Panc1 (cell line): ENCODE measurements around the gene MOGAT3. TPM values are rescaled to one million over a fixed set of nuclear protein-coding genes. Genes with fewer than 3 reads are reported as not detected.
A peak's percentile ranks its signal among the peaks of the same experiment; 100 is the strongest.

Experiments used
- ATAC-seq: fragments of 200-7000 bp; cut with Tn5 transposase; 2 replicates; pipeline ENCODE4 v1.9.1; 2020; ENCODE audit warnings: mild to moderate bottlenecking, moderate library complexity
- BruUV-seq: library from RNA; stranded (reverse); fragments of 400-500 nt; replicated peaks from 2 replicates; lab custom pipeline; 2021; lab: Mats Ljungman, UMichigan
- CTCF ChIA-PET: fragments of 300-600 bp; sonication (Branson Sonifier 250); formaldehyde crosslinking; loops from one replicate; lab custom pipeline; 2022; ENCODE audit warnings: antibody characterized with exemption; lab: Charles Lee
- POLR2A ChIA-PET: fragments of 300-600 bp; sonication (Branson Sonifier 250); formaldehyde crosslinking; loops from one replicate; lab custom pipeline; 2022; ENCODE audit warnings: antibody characterized with exemption; lab: Charles Lee
- DNase-seq: peaks from one replicate; pipeline ENCODE4 v3.0.0-alpha.2; 2010; ENCODE audit warnings: low read depth, low spot score
- H3K27ac ChIP-seq: 2 replicates; pipeline ENCODE4 v1.5.1; 2011; ENCODE audit warnings: mild to moderate bottlenecking, low read length, inconsistent platforms
- H3K27me3 ChIP-seq: fragments of 200-500 bp; sonication (Bioruptor generic); 2 replicates; pipeline ENCODE4 v1.6.0; 2014; ENCODE audit warnings: low read length, inconsistent platforms; ENCODE audit not compliant: control insufficient read depth, insufficient read depth
- H3K36me3 ChIP-seq: fragments of 200-500 bp; sonication (Bioruptor generic); 2 replicates; pipeline ENCODE4 v1.5.1; 2014; ENCODE audit warnings: inconsistent platforms, mild to moderate bottlenecking, low read length, moderate library complexity; ENCODE audit not compliant: control insufficient read depth, insufficient read depth
- H3K4me1 ChIP-seq: 2 replicates; pipeline ENCODE4 v1.5.1; 2011; ENCODE audit warnings: inconsistent platforms, mild to moderate bottlenecking, low read length, moderate library complexity; ENCODE audit not compliant: control insufficient read depth, insufficient read depth
- H3K4me3 ChIP-seq, 2 experiments: 2 replicates each; pipeline ENCODE4 v1.5.1; 2011 to 2012; ENCODE audit warnings: low read depth in 2 of 2, low read length in 2 of 2, mild to moderate bottlenecking in 2 of 2, inconsistent platforms in 1 of 2, moderate library complexity in 1 of 2
- H3K9me3 ChIP-seq: fragments of 200-500 bp; sonication (Bioruptor generic); 2 replicates; pipeline ENCODE4 v1.5.1; 2014; ENCODE audit warnings: low read depth, mild to moderate bottlenecking, inconsistent platforms, low read length, moderate library complexity; ENCODE audit not compliant: control insufficient read depth, insufficient read depth
- POLR2AphosphoS5 ChIP-seq: IDR thresholded peaks from 2 replicates; pipeline ENCODE4 v1.6.1; 2012; ENCODE audit warnings: mild to moderate bottlenecking, low read depth, low read length, moderate library complexity
- SIN3A ChIP-seq: IDR thresholded peaks from 2 replicates; pipeline ENCODE4 v1.6.1; 2012; ENCODE audit warnings: low read depth, mild to moderate bottlenecking, low read length, moderate library complexity, borderline replicate concordance; ENCODE audit not compliant: insufficient read depth
- TCF7L2 ChIP-seq: IDR thresholded peaks from 2 replicates; pipeline ENCODE4 v1.6.1; 2011; ENCODE audit warnings: mild to moderate bottlenecking, low read depth, low read length, inconsistent platforms
- in situ Hi-C: cut with HindIII; loops from 2 replicates; pipeline ENCODE4 v1.10.0; 2016; ENCODE audit warnings: low sequenced_read_pairs, low pct_unique_long_range_greater_than_20kb
- intact Hi-C: fragments of 100-400 bp; cut with micrococcal nuclease; formaldehyde crosslinking; loops from one replicate; pipeline ENCODE4 v1.10.0; 2022; ENCODE audit not compliant: unreplicated experiment
- total RNA-seq: library from RNA; stranded (reverse); gene quantifications from one replicate; pipeline ENCODE4 v1.2.1, GENCODE V29; 2021; ENCODE audit not compliant: unreplicated experiment
- TF ChIP-seq, protein P1 (sequence below), 2 experiments: IDR thresholded peaks; 2 replicates each; pipeline ENCODE4 v1.6.1; 2011 to 2012; ENCODE audit warnings: low read depth in 2 of 2, control low read depth in 1 of 2, low read length in 1 of 2, mild to moderate bottlenecking in 1 of 2, moderate library complexity in 1 of 2; ENCODE audit not compliant: insufficient read depth in 1 of 2
- TF ChIP-seq, protein P2 (sequence below): fragments of 450-650 bp; IDR thresholded peaks from 2 replicates; pipeline ENCODE4 v1.5.1; 2017; ENCODE audit warnings: mild to moderate bottlenecking

The MOGAT3 gene
- total RNA-seq, 1 experiment from 2014 or later = 0.23 TPM

DNA sequence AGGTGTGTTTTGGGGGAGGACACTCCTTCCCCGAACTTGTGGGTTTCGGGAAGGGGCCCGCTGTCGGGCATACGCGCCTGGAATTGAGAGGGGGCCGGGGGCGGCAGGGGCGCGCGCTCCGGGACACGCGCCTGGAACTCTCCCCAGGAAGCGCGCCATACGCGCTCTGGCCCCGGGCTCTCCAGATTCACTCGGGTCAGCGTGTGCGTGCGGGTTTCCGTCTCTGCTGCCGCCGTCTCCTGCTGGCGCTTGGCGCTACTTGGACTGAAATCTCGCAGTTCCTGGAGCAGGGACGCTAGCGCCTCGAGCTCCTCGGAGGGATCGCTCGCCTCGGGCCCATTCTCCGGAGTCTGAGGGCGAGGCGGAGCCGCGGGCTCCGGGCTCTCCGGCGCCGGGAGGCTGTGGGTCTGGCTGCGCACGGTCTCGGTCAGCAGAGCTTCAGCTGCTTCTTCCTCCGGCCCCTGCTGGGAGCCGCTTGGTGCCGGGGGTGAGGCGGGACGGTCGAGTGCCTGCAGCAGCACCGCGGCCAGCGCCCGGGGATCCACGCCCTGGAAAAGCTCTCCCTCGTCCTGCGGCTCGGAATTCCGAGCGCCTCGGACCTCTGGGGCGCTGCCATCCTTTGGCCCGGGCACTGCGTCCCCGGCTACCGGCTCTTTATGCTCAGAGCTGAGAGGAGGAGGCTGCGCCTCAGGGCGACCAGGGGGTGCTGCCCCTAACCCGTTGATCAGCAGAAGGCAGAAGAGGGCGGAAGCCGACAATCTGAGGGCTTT lies 36.6 kb downstream of the MOGAT3 start:
- Histone ChIP-seq H3K9me3 (no peaks in the 10 kb centered on the region), H3K4me1 (peaks cover 48% of the 10 kb centered on the region), H3K36me3 (no peaks in the 10 kb centered on the region; the same call in 1 of the 2 replicates), H3K27me3 (no peaks in the 10 kb centered on the region), H3K27ac (peak overlapping the region; percentile 7; the same call in 1 of the 2 replicates), H3K4me3 (peak overlapping the region; percentile 59 to 72)
- ATAC-seq = peak; percentile 13
- in situ Hi-C loops (no loop called here), intact Hi-C loops (no loop called here)
- TF ChIP-seq SIN3A (0 out of 2 replicates have a peak, but pooled peaks have one; percentile 67), TCF7L2 (no peak), POLR2AphosphoS5 (no peak)
- TF ChIP-seq, protein P1, sequence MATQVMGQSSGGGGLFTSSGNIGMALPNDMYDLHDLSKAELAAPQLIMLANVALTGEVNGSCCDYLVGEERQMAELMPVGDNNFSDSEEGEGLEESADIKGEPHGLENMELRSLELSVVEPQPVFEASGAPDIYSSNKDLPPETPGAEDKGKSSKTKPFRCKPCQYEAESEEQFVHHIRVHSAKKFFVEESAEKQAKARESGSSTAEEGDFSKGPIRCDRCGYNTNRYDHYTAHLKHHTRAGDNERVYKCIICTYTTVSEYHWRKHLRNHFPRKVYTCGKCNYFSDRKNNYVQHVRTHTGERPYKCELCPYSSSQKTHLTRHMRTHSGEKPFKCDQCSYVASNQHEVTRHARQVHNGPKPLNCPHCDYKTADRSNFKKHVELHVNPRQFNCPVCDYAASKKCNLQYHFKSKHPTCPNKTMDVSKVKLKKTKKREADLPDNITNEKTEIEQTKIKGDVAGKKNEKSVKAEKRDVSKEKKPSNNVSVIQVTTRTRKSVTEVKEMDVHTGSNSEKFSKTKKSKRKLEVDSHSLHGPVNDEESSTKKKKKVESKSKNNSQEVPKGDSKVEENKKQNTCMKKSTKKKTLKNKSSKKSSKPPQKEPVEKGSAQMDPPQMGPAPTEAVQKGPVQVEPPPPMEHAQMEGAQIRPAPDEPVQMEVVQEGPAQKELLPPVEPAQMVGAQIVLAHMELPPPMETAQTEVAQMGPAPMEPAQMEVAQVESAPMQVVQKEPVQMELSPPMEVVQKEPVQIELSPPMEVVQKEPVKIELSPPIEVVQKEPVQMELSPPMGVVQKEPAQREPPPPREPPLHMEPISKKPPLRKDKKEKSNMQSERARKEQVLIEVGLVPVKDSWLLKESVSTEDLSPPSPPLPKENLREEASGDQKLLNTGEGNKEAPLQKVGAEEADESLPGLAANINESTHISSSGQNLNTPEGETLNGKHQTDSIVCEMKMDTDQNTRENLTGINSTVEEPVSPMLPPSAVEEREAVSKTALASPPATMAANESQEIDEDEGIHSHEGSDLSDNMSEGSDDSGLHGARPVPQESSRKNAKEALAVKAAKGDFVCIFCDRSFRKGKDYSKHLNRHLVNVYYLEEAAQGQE (IDR thresholded peaks at IDR 0.05; ENCODE audit: insufficient read depth in 1 of 2, low read depth in 2 of 2, low read length in 1 of 2) = peak; percentile 97
- TF ChIP-seq, protein P2, sequence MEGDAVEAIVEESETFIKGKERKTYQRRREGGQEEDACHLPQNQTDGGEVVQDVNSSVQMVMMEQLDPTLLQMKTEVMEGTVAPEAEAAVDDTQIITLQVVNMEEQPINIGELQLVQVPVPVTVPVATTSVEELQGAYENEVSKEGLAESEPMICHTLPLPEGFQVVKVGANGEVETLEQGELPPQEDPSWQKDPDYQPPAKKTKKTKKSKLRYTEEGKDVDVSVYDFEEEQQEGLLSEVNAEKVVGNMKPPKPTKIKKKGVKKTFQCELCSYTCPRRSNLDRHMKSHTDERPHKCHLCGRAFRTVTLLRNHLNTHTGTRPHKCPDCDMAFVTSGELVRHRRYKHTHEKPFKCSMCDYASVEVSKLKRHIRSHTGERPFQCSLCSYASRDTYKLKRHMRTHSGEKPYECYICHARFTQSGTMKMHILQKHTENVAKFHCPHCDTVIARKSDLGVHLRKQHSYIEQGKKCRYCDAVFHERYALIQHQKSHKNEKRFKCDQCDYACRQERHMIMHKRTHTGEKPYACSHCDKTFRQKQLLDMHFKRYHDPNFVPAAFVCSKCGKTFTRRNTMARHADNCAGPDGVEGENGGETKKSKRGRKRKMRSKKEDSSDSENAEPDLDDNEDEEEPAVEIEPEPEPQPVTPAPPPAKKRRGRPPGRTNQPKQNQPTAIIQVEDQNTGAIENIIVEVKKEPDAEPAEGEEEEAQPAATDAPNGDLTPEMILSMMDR = no peak
- no TSS peak for BruUV-seq
- ChIA-PET CTCF (interaction anchor here (0.5 kb wide), 1 partner anchor 16 kb away, joined by 5 read pairs; no protein-coding TSS in a partner anchor), POLR2A (no interaction called here)
- no peak for DNase-seq

DNA sequence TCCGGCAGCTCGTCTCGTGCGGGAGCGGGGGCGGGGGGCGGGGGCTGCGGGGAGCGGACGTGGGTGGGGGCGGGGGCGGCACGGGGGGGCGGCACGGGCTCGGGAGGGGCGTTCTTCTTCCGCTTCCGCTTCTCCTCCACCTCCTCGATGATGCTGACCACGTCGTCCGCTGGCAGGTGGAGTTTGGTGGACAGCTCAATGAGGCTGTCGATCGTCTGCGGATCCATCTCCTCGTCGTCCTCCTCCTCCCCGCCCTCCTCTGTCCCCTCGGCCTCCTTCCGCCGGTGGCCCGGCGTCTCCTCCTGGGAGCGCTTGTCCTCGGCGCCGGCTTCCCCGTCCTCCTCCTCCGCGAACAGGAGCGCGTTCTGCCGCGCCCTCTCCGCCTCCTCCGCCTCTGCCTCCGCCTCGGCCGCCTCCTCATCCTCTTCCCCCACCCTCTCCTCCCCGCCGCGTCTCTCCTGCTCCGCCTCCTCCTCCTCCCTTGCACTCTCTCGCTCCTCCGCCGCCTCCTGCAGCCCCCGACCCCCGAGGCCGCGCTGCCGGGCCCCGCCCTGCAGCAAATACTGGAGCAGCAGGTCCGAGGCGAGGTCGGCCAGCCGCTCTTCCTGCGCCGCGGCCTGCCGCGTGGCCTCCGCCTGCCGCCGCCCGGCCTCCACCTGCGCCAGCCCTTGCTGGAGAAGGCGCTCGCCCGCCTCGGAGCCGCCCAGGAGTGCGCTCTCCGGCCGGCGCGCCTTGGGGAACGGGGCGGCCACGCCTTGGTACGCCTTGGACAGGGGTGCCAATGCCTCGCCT lies 37.4 kb downstream of the MOGAT3 start:
- ChIA-PET CTCF (no interaction called here), POLR2A (interaction anchor here (0.5 to 1.7 kb wide), 4 partner anchors 11 to 55 kb away, joined by 3 to 6 read pairs (median 4); partner anchors contain the start of gene ZNHIT1)
- H3K4me3 ChIP-seq = peak overlapping the region; percentile 59 to 72
- ATAC-seq (peak; percentile 61), DNase-seq (no peak)
- in situ Hi-C loops = no loop called here
- TF ChIP-seq, protein P1 (IDR thresholded peaks at IDR 0.05; ENCODE audit: insufficient read depth in 1 of 2, low read depth in 2 of 2, low read length in 1 of 2) = peak; percentile 62 to 80
- peak; percentile 56; the same call in 1 of the 2 replicates for TF ChIP-seq POLR2AphosphoS5
- TF ChIP-seq SIN3A = no peak
- no peak for TF ChIP-seq TCF7L2
- no peaks in the 10 kb centered on the region for H3K27me3 ChIP-seq
- peaks cover 46% of the 10 kb centered on the region for H3K4me1 ChIP-seq
- H3K27ac ChIP-seq = peak overlapping the region; percentile 68; the same call in 1 of the 2 replicates
- no peaks in the 10 kb centered on the region for H3K9me3 ChIP-seq
- no peaks in the 10 kb centered on the region; the same call in 1 of the 2 replicates for H3K36me3 ChIP-seq
- BruUV-seq = no TSS peak
- intact Hi-C loops = no loop called here
